ENCODE results near the gene ATP6V1A. TPM values are rescaled to one million over a fixed set of nuclear protein-coding genes. Genes with fewer than 3 reads are reported as not detected.

The ATP6V1A gene
- total RNA-seq, 1 experiment from 2014 or later, result 73.4 TPM

GRCh38 chr3:113769551-113769950, 22.7 kb downstream of the ATP6V1A start:
- H3K9me3 Mint-ChIP-seq, result no peaks in the 10 kb centered on the region
- Histone ChIP-seq H3K56ac (ENCODE audit: insufficient read length, low read depth, low read length) (no peak overlapping the region), H3K4ac (ENCODE audit: low read depth, low read length) (no peak overlapping the region), H3K27ac (ENCODE audit: insufficient read length, low read depth, low read length) (no peak overlapping the region), H2AK5ac (ENCODE audit: insufficient read length, low read length) (no peak overlapping the region), H3K9ac (ENCODE audit: extremely low read depth, insufficient read length, low read length) (no peak overlapping the region), H4K91ac (ENCODE audit: insufficient read length, low read depth, low read length) (no peak overlapping the region), H3K79me2 (ENCODE audit: insufficient read depth, low read length) (no peaks in the 10 kb centered on the region), H3K27me3 (ENCODE audit: insufficient read depth, low read length) (no peaks in the 10 kb centered on the region), H2AFZ (ENCODE audit: low read length) (no peak overlapping the region), H3K4me2 (ENCODE audit: insufficient read depth, insufficient read length, low read length) (no peak overlapping the region), H3K23me2 (ENCODE audit: insufficient read length, low read depth, low read length, poor library complexity, severe bottlenecking) (no peaks in the 10 kb centered on the region), H3K23ac (ENCODE audit: insufficient read length, low read depth, low read length) (no peak overlapping the region), H3K9me3 (ENCODE audit: control insufficient read depth, low read depth, low read length) (no peaks in the 10 kb centered on the region), H2BK5ac (ENCODE audit: insufficient read length, low read length) (no peak overlapping the region), H2BK120ac (ENCODE audit: low read depth, low read length, poor library complexity, severe bottlenecking) (no peak overlapping the region), H3K79me1 (ENCODE audit: insufficient read depth, low read depth, low read length, poor library complexity, severe bottlenecking) (no peaks in the 10 kb centered on the region), H3T11ph (ENCODE audit: low read length) (no peak overlapping the region), H2BK20ac (ENCODE audit: low read depth, low read length, poor library complexity, severe bottlenecking) (no peak overlapping the region), H4K8ac (replicated peaks; ENCODE audit: insufficient read length, low read depth, low read length) (no peak overlapping the region), H4K20me1 (ENCODE audit: control insufficient read depth, insufficient read depth, insufficient read length) (no peaks in the 10 kb centered on the region), H3K4me1 (ENCODE audit: insufficient read depth, low read length) (no peaks in the 10 kb centered on the region), H3K18ac (ENCODE audit: insufficient read length, low read depth, low read length) (no peak overlapping the region), H3K14ac (ENCODE audit: insufficient read depth, low read length) (no peak overlapping the region), H4K5ac (ENCODE audit: insufficient read length, low read depth, low read length) (no peak overlapping the region), H2BK12ac (ENCODE audit: insufficient read length, low read depth, low read length) (no peak overlapping the region), H2BK15ac (ENCODE audit: low read depth, low read length) (no peak overlapping the region)
- no peaks in the 10 kb centered on the region for H3K36me3 Mint-ChIP-seq (ENCODE audit: insufficient read depth in 1 of 3, low read depth in 3 of 3)
- TF ChIP-seq CTCF (conservative IDR thresholded peaks at IDR 0.05), result no peak
- no peak overlapping the region for H3K4me3 Mint-ChIP-seq
- no peaks in the 10 kb centered on the region for H3K27me3 Mint-ChIP-seq (ENCODE audit: low read depth)
- H3K4me1 Mint-ChIP-seq, result peaks cover 0 to 3% of the 10 kb centered on the region in 2 experiments; a peak in 1 of 4 replicates
- no peak overlapping the region for H3K27ac Mint-ChIP-seq
- no peak for DNase-seq
